ENCODE data around the gene TMC3. TPM values are rescaled to one million over a fixed set of nuclear protein-coding genes. Genes with fewer than 3 reads are reported as not detected.

The TMC3 gene
- total and polyA plus RNA-seq, 2 of the 13 experiments (the other 11 are each of a cell fraction or from before 2014, with no cell fraction given), result not detected

DNA sequence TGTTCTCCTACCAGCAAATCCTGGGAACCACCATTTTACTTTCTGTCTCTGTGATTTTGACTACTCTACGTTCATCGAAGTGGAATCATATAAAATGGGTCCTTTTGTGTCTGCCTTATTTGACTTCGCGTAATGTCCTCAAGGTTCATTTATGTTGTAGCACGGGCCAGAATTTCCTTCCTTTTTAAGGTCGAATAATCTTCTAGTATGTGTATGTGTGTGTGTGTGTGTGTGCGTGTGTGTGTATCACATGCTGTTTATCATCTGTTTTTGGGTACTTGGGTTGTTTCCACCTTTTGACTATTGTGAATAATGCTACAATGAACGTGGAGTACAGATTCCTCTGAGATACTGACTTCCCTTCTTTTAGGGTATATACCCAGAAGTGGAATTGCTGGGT is 85.4 kb downstream of the TMC3 start:
- Histone ChIP-seq H4K20me1 (ENCODE audit: insufficient read depth, low read length) (no peaks in the 10 kb centered on the region; the same call in 1 of the 2 replicates), H2AFZ (ENCODE audit: low read length) (no peak overlapping the region), H3K4me2 (ENCODE audit: low read depth, low read length) (no peak overlapping the region), H3K9me3 (ENCODE audit: low read length) (no peaks in the 10 kb centered on the region), H3K27me3 (ENCODE audit: control insufficient read depth in 1 of 2, insufficient read depth in 2 of 2, low read length in 2 of 2) (peaks cover 1 to 14% of the 10 kb centered on the region in 2 experiments; a peak in 2 of 5 replicates), H3K36me3 (replicated peaks in 1 of 2; ENCODE audit: control insufficient read depth in 1 of 2, insufficient read depth in 2 of 2, low read length in 2 of 2) (no peaks in the 10 kb centered on the region), H3K79me2 (ENCODE audit: insufficient read depth, low read length) (no peaks in the 10 kb centered on the region), H3K4me3 (replicated peaks in 1 of 3; ENCODE audit: insufficient read depth in 1 of 3, low read depth in 2 of 3, low read length in 3 of 3) (no peak overlapping the region), H3K4me1 (ENCODE audit: insufficient read depth, low read length) (no peaks in the 10 kb centered on the region), H3K27ac (ENCODE audit: extremely low read length, insufficient read depth, low read length) (no peak overlapping the region), H3K9ac (ENCODE audit: insufficient read depth, low read depth, low read length) (no peak overlapping the region)
- BruUV-seq (replicated peaks), result no TSS peak
- 47% methylated on average over 8 of the region's 8 CpGs for WGBS (ENCODE audit: low lambda C conversion rate)
- no peak for ATAC-seq
- CTCF ChIA-PET (ENCODE audit: low intra/inter-chr PET ratio, low total read pairs), result no interaction called here
- in situ Hi-C loops (cut with HindIII; ENCODE audit: extremely low pct_ligation_motif_present, low pct_unique_long_range_greater_than_20kb) (no loop called here), intact Hi-C loops (cut with micrococcal nuclease; ENCODE audit: unreplicated experiment) (no loop called here)
- FAIRE-seq, result no peak
- POLR2A ChIA-PET, result no interaction called here
- no peak for DNase-seq (ENCODE audit: low spot score)
- no peak for TF ChIP-seq ESRRA (CRISPR knock-in tag; IDR thresholded peaks at IDR 0.05; ENCODE audit: low read depth)
- TF ChIP-seq HHEX (CRISPR knock-in tag; IDR thresholded peaks at IDR 0.05), result no peak
- TF ChIP-seq, protein P1, sequence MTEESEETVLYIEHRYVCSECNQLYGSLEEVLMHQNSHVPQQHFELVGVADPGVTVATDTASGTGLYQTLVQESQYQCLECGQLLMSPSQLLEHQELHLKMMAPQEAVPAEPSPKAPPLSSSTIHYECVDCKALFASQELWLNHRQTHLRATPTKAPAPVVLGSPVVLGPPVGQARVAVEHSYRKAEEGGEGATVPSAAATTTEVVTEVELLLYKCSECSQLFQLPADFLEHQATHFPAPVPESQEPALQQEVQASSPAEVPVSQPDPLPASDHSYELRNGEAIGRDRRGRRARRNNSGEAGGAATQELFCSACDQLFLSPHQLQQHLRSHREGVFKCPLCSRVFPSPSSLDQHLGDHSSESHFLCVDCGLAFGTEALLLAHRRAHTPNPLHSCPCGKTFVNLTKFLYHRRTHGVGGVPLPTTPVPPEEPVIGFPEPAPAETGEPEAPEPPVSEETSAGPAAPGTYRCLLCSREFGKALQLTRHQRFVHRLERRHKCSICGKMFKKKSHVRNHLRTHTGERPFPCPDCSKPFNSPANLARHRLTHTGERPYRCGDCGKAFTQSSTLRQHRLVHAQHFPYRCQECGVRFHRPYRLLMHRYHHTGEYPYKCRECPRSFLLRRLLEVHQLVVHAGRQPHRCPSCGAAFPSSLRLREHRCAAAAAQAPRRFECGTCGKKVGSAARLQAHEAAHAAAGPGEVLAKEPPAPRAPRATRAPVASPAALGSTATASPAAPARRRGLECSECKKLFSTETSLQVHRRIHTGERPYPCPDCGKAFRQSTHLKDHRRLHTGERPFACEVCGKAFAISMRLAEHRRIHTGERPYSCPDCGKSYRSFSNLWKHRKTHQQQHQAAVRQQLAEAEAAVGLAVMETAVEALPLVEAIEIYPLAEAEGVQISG (CRISPR knock-in tag; IDR thresholded peaks at IDR 0.05), result no peak
- TF ChIP-seq, protein P2, sequence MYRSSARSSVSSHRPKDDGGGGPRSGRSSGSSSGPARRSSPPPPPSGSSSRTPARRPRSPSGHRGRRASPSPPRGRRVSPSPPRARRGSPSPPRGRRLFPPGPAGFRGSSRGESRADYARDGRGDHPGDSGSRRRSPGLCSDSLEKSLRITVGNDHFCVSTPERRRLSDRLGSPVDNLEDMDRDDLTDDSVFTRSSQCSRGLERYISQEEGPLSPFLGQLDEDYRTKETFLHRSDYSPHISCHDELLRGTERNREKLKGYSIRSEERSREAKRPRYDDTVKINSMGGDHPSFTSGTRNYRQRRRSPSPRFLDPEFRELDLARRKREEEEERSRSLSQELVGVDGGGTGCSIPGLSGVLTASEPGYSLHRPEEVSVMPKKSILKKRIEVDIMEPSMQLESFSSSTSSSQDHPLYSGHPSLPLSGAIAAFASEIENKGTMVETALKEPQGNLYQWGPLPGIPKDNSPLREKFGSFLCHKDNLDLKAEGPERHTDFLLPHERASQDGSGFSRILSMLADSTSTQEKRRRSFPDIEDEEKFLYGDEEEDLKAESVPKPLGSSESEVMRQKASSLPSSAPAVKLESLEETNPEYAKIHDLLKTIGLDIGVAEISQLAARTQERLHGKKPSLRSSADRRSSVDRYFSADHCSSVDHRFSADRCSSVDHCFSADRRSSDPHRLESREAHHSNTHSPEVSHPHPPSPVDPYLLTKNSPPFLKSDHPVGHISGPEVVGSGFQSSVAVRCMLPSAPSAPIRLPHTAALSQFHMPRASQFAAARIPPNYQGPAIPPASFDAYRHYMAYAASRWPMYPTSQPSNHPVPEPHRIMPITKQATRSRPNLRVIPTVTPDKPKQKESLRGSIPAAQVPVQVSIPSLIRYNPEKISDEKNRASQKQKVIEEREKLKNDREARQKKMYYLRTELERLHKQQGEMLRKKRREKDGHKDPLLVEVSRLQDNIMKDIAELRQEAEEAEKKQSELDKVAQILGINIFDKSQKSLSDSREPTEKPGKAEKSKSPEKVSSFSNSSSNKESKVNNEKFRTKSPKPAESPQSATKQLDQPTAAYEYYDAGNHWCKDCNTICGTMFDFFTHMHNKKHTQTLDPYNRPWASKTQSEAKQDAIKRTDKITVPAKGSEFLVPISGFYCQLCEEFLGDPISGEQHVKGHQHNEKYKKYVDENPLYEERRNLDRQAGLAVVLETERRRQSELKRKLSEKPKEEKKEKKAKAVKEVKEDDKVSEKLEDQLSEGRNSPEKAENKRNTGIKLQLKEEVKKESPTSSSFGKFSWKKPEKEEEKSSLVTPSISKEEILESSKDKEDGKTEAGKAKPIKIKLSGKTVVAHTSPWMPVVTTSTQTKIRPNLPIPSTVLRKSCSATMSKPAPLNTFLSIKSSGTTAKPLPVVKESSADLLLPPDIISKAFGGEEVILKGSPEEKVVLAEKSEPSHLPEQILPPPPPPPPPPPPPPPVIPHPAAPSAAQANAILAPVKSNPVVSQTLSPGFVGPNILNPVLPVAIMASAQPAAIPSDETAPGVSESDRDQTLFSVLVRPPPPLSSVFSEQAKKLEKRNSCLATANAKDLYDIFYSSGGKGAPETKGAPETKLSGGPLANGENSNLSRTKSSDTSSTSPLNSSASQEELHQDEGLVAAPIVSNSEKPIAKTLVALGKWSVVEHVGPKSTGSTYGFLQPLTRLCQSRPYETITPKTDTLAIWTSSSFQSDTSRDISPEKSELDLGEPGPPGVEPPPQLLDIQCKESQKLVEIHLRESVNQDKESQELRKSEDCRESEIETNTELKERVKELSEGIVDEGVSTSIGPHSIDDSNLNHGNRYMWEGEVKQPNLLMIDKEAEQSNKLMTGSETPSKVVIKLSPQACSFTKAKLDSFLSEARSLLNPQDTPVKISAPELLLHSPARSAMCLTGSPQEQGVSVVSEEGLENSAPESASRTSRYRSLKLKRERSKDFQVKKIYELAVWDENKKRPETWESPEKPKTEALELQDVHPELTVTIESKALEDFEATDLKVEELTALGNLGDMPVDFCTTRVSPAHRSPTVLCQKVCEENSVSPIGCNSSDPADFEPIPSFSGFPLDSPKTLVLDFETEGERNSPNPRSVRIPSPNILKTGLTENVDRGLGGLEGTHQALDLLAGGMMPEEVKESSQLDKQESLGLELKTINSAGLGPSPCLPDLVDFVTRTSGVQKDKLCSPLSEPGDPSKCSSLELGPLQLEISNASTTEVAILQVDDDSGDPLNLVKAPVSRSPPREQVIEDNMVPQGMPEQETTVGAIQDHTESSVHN (CRISPR knock-in tag; IDR thresholded peaks at IDR 0.05), result no peak
- TF ChIP-seq, protein P3, sequence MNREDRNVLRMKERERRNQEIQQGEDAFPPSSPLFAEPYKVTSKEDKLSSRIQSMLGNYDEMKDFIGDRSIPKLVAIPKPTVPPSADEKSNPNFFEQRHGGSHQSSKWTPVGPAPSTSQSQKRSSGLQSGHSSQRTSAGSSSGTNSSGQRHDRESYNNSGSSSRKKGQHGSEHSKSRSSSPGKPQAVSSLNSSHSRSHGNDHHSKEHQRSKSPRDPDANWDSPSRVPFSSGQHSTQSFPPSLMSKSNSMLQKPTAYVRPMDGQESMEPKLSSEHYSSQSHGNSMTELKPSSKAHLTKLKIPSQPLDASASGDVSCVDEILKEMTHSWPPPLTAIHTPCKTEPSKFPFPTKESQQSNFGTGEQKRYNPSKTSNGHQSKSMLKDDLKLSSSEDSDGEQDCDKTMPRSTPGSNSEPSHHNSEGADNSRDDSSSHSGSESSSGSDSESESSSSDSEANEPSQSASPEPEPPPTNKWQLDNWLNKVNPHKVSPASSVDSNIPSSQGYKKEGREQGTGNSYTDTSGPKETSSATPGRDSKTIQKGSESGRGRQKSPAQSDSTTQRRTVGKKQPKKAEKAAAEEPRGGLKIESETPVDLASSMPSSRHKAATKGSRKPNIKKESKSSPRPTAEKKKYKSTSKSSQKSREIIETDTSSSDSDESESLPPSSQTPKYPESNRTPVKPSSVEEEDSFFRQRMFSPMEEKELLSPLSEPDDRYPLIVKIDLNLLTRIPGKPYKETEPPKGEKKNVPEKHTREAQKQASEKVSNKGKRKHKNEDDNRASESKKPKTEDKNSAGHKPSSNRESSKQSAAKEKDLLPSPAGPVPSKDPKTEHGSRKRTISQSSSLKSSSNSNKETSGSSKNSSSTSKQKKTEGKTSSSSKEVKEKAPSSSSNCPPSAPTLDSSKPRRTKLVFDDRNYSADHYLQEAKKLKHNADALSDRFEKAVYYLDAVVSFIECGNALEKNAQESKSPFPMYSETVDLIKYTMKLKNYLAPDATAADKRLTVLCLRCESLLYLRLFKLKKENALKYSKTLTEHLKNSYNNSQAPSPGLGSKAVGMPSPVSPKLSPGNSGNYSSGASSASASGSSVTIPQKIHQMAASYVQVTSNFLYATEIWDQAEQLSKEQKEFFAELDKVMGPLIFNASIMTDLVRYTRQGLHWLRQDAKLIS (CRISPR knock-in tag; IDR thresholded peaks at IDR 0.05), result no peak
- TF ChIP-seq, protein P4, sequence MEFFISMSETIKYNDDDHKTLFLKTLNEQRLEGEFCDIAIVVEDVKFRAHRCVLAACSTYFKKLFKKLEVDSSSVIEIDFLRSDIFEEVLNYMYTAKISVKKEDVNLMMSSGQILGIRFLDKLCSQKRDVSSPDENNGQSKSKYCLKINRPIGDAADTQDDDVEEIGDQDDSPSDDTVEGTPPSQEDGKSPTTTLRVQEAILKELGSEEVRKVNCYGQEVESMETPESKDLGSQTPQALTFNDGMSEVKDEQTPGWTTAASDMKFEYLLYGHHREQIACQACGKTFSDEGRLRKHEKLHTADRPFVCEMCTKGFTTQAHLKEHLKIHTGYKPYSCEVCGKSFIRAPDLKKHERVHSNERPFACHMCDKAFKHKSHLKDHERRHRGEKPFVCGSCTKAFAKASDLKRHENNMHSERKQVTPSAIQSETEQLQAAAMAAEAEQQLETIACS (CRISPR knock-in tag; IDR thresholded peaks at IDR 0.05), result no peak
- TF ChIP-seq TBX3 (IDR thresholded peaks at IDR 0.05; ENCODE audit: borderline replicate concordance), result no peak
- TF ChIP-seq ZNF570 (CRISPR knock-in tag; IDR thresholded peaks at IDR 0.05; ENCODE audit: borderline replicate concordance), result no peak

Measured in HepG2 (cell line).